IMR-90 (cell line): ENCODE data around the gene ZNF598. TPM values are rescaled to one million over a fixed set of nuclear protein-coding genes. Genes with fewer than 3 reads are reported as not detected.

Experiments
- ATAC-seq: fragments of 200-7000 bp; cut with Tn5 transposase; 2 replicates; pipeline ENCODE4 v1.9.1; 2020; ENCODE audit warnings: low read depth, mild to moderate bottlenecking, moderate library complexity
- BruUV-seq: library from RNA; stranded (reverse); fragments of 400-500 nt; replicated peaks from 2 replicates; lab custom pipeline; 2021; lab: Mats Ljungman, UMichigan
- CTCF ChIA-PET: fragments of 300-600 bp; formaldehyde crosslinking; extraction: SDS; loops from one replicate; lab custom pipeline; 2021; ENCODE audit warnings: antibody characterized with exemption; lab: Yijun Ruan, JAX
- POLR2A ChIA-PET: fragments of 300-600 bp; sonication (Branson Sonifier 250); formaldehyde crosslinking; loops from one replicate; lab custom pipeline; 2022; ENCODE audit warnings: antibody characterized with exemption; ENCODE audit not compliant: unreplicated experiment; lab: Charles Lee
- DNase-seq: peaks from one replicate; pipeline ENCODE4 v3.0.0; 2013
- H2AFZ ChIP-seq: replicated peaks from 2 replicates; pipeline ENCODE3; 2013; ENCODE audit warnings: low read length, mild to moderate bottlenecking; ENCODE audit not compliant: poor library complexity
- H2AK5ac ChIP-seq: 2 replicates; pipeline ENCODE4 v1.6.1; 2013; ENCODE audit warnings: low read depth, low read length, inconsistent platforms
- H2AK9ac ChIP-seq: replicated peaks from 2 replicates; pipeline ENCODE3; 2013; ENCODE audit warnings: mild to moderate bottlenecking, low read depth, low read length, moderate library complexity; ENCODE audit not compliant: poor library complexity
- H2BK120ac ChIP-seq: 2 replicates; pipeline ENCODE4 v1.6.1; 2013; ENCODE audit warnings: low read depth, low read length, inconsistent platforms
- H2BK15ac ChIP-seq: 3 replicates; pipeline ENCODE4 v1.6.1; 2013; ENCODE audit warnings: low read depth, low read length, inconsistent platforms
- H2BK20ac ChIP-seq: 2 replicates; pipeline ENCODE4 v1.6.1; 2013; ENCODE audit warnings: low read depth, mild to moderate bottlenecking, inconsistent platforms, low read length, moderate library complexity
- H2BK5ac ChIP-seq: 2 replicates; pipeline ENCODE4 v1.6.1; 2013; ENCODE audit warnings: mild to moderate bottlenecking, low read depth, low read length, inconsistent platforms; ENCODE audit not compliant: poor library complexity, severe bottlenecking
- H3K14ac ChIP-seq: replicated peaks from 2 replicates; pipeline ENCODE4 v1.6.1; 2013; ENCODE audit warnings: low read depth, low read length, inconsistent platforms
- H3K18ac ChIP-seq: 2 replicates; pipeline ENCODE4 v1.6.1; 2013; ENCODE audit warnings: low read depth, low read length, control low read depth
- H3K23ac ChIP-seq: 2 replicates; pipeline ENCODE4 v1.6.1; 2013; ENCODE audit warnings: low read depth, low read length, inconsistent platforms
- H3K27ac ChIP-seq: 2 replicates; pipeline ENCODE4 v1.5.1; 2013; ENCODE audit warnings: mild to moderate bottlenecking, control low read depth, low read length; ENCODE audit not compliant: insufficient read depth
- H3K27me3 ChIP-seq: 2 replicates; pipeline ENCODE4 v1.6.1; 2013; ENCODE audit warnings: low read length; ENCODE audit not compliant: control insufficient read depth, insufficient read depth
- H3K36me3 ChIP-seq: 2 replicates; pipeline ENCODE4 v1.6.1; 2013; ENCODE audit warnings: low read length, mixed read lengths; ENCODE audit not compliant: control insufficient read depth, insufficient read depth
- H3K4ac ChIP-seq: 2 replicates; pipeline ENCODE4 v1.6.1; 2013; ENCODE audit warnings: low read depth, low read length, inconsistent platforms
- H3K4me1 ChIP-seq: 2 replicates; pipeline ENCODE4 v1.6.1; 2013; ENCODE audit warnings: low read length, mixed read lengths; ENCODE audit not compliant: control insufficient read depth, insufficient read depth
- H3K4me2 ChIP-seq: 2 replicates; pipeline ENCODE4 v1.6.1; 2013; ENCODE audit warnings: low read depth, mild to moderate bottlenecking, control low read depth, low read length, moderate library complexity
- H3K4me3 ChIP-seq: 2 replicates; pipeline ENCODE4 v1.5.1; 2013; ENCODE audit warnings: low read depth, mild to moderate bottlenecking, control low read depth, low read length, moderate library complexity; ENCODE audit not compliant: insufficient read depth
- H3K56ac ChIP-seq: 2 replicates; pipeline ENCODE4 v1.6.1; 2013; ENCODE audit warnings: low read length, inconsistent platforms; ENCODE audit not compliant: insufficient read depth; ENCODE audit errors: extremely low read depth
- H3K79me1 ChIP-seq, 2 experiments: 2 replicates each; pipeline ENCODE4 v1.6.1; 2013; ENCODE audit warnings: low read length in 2 of 2, inconsistent platforms in 1 of 2, low read depth in 1 of 2
- H3K9ac ChIP-seq: 2 replicates; pipeline ENCODE4 v1.6.1; 2013; ENCODE audit warnings: low read depth, low read length, control low read depth
- H3K9me1 ChIP-seq: 2 replicates; pipeline ENCODE4 v1.6.1; 2013; ENCODE audit warnings: low read length, inconsistent platforms; ENCODE audit not compliant: insufficient read depth
- H3K9me3 ChIP-seq: 2 replicates; pipeline ENCODE4 v1.6.1; 2013; ENCODE audit warnings: low read length; ENCODE audit not compliant: control insufficient read depth, insufficient read depth
- H4K20me1 ChIP-seq: 2 replicates; pipeline ENCODE4 v1.6.1; 2013; ENCODE audit warnings: low read length, inconsistent platforms; ENCODE audit not compliant: insufficient read depth
- H4K5ac ChIP-seq: 2 replicates; pipeline ENCODE4 v1.6.1; 2013; ENCODE audit warnings: mild to moderate bottlenecking, low read depth, low read length, control low read depth
- H4K8ac ChIP-seq, 2 experiments: 2 replicates each; pipeline ENCODE4 v1.6.1; 2013; ENCODE audit warnings: low read depth in 2 of 2, low read length in 2 of 2, control low read depth in 1 of 2, inconsistent platforms in 1 of 2
- H4K91ac ChIP-seq: 2 replicates; pipeline ENCODE4 v1.6.1; 2013; ENCODE audit warnings: low read depth, low read length, inconsistent platforms; ENCODE audit not compliant: insufficient read depth
- BHLHE40 ChIP-seq: fragments of 150-350 bp; IDR thresholded peaks from 2 replicates; pipeline ENCODE4 v1.6.1; 2016; ENCODE audit warnings: mild to moderate bottlenecking, low read depth, low read length
- CEBPB ChIP-seq: IDR thresholded peaks from 2 replicates; pipeline ENCODE4 v1.6.1; 2012; ENCODE audit warnings: low read depth, low read length, improper control_type of control experiment
- CHD1 ChIP-seq: IDR thresholded peaks from 2 replicates; pipeline ENCODE4 v1.6.1; 2012; ENCODE audit warnings: low read depth, low read length, improper control_type of control experiment
- MAZ ChIP-seq: IDR thresholded peaks from 2 replicates; pipeline ENCODE4 v1.6.1; 2012; ENCODE audit warnings: low read depth, mild to moderate bottlenecking, low read length, improper control_type of control experiment, moderate library complexity, borderline replicate concordance
- MXI1 ChIP-seq: IDR thresholded peaks from 2 replicates; pipeline ENCODE4 v1.6.1; 2012; ENCODE audit warnings: low read depth, mild to moderate bottlenecking, low read length, moderate library complexity, borderline replicate concordance
- POLR2A ChIP-seq: IDR thresholded peaks from 2 replicates; pipeline ENCODE4 v1.6.1; 2012; ENCODE audit warnings: mild to moderate bottlenecking, low read depth, low read length
- RAD21 ChIP-seq: IDR thresholded peaks from 2 replicates; pipeline ENCODE4 v1.6.1; 2012; ENCODE audit warnings: low read length, improper control_type of control experiment
- USF2 ChIP-seq: fragments of 150-350 bp; IDR thresholded peaks from 2 replicates; pipeline ENCODE4 v1.6.1; 2017; ENCODE audit warnings: mild to moderate bottlenecking, antibody characterized with exemption, low read length, low read depth
- WGBS, 2 experiments: methylation state at CpG; one replicate each; pipeline versions ENCODE4 v1.1.5 to v1.1.7; 2013; ENCODE audit warnings: missing lambda C conversion rate in 2 of 2; ENCODE audit not compliant: insufficient read length in 1 of 2; ENCODE audit errors: extremely low coverage in 2 of 2; 5-methylcytosine and 5-hydroxymethylcytosine counted together
- dilution Hi-C: fragments of 300-500 bp; cut with HindIII; formaldehyde crosslinking; loops from one replicate; pipeline ENCODE4 v1.14.3; 2018; ENCODE audit warnings: low sequenced_read_pairs; ENCODE audit not compliant: unreplicated experiment
- in situ Hi-C: fragments of 300-500 bp; cut with MboI; formaldehyde crosslinking; loops from 3 replicates; pipeline ENCODE4 v1.14.3; 2019; ENCODE audit warnings: low sequenced_read_pairs, inconsistent platforms, mixed read lengths
- intact Hi-C: fragments of 100-400 bp; cut with micrococcal nuclease; formaldehyde crosslinking; loops from 2 replicates; pipeline ENCODE4 v1.10.0; 2022
- polyA plus RNA-seq, 3 experiments: library from polyadenylated mRNA; depleted of rRNA; stranded (reverse); fragments of >200 nt; gene quantifications; 2 replicates each; pipeline ENCODE4 v1.2.3, GENCODE V29; 2012; ENCODE audit warnings: low replicate concordance in 1 of 3
- total RNA-seq: library from RNA; depleted of rRNA; stranded (reverse); fragments of >200 nt; gene quantifications from 2 replicates; pipeline ENCODE4 v1.2.3, GENCODE V29; 2012

ZNF598 gene
- total and polyA plus RNA-seq, 2 of the 4 experiments (the other 2 are of a cell fraction): 3.4 to 36.4 TPM

GRCh38 chr16:1964506-1965395 lies 44.9 kb downstream of the ZNF598 start, which contains the start of gene RPS2:
Gene RPS2, minus strand, starts transcription at chr16:1964826. Its CDS starts 201 bp downstream, at chr16:1964625.
- BruUV-seq: TSS peak; percentile 64

More at GRCh38 chr16:1964506-1965395, 44.9 kb downstream of the ZNF598 start, which contains the start of gene RPS2:
- Histone ChIP-seq H2AK9ac (peak within 1 kb of the TSS; percentile 97), H3K56ac (peak within 1 kb of the TSS; percentile 73), H2AK5ac (peak within 1 kb of the TSS; percentile 91), H3K9me3 (no peaks in the 10 kb centered on the region), H3K18ac (peak within 1 kb of the TSS; percentile 34; the same call in 1 of the 2 replicates), H4K91ac (peak within 1 kb of the TSS; percentile 86), H2BK5ac (peak within 1 kb of the TSS; percentile 78), H2BK120ac (peak within 1 kb of the TSS; percentile 32; the same call in 1 of the 2 replicates), H2BK20ac (no peak within 1 kb of the TSS), H3K79me1 (peaks cover 3 to 49% of the 10 kb centered on the region in 2 experiments), H4K20me1 (peaks cover 43% of the 10 kb centered on the region), H4K5ac (peak within 1 kb of the TSS; percentile 81), H3K4me2 (peak within 1 kb of the TSS; percentile 100), H3K36me3 (peaks cover 27% of the 10 kb centered on the region), H3K4me1 (peaks cover 12% of the 10 kb centered on the region), H2AFZ (peak within 1 kb of the TSS; percentile 95), H3K4ac (peak within 1 kb of the TSS; percentile 95), H3K9me1 (0 out of 2 replicates have a peak, but pooled peaks cover 4% of the 10 kb centered on the region), H3K14ac (peak within 1 kb of the TSS; percentile 99), H3K23ac (peak within 1 kb of the TSS; percentile 96), H2BK15ac (no peak within 1 kb of the TSS), H4K8ac (peak within 1 kb of the TSS; percentile 73 to 90; a peak in 3 of 4 replicates), H3K27me3 (no peaks in the 10 kb centered on the region), H3K4me3 (peak within 1 kb of the TSS; percentile 87), H3K9ac (peak within 1 kb of the TSS; percentile 93), H3K27ac (peak within 1 kb of the TSS; percentile 92)
- ATAC-seq (peak; percentile 87), DNase-seq (peak; percentile 98)
- dilution Hi-C loops: no loop called here
- in situ Hi-C loops: no loop called here
- 1% methylated on average over 69 of the region's 97 CpGs; no CpG with 5 or more reads in 1 of the 2 experiments for WGBS, 2 experiments
- 0 out of 2 replicates have a peak, but pooled peaks have one; percentile 62 for TF ChIP-seq MXI1
- TF ChIP-seq MAZ: peak; percentile 94
- no peak for TF ChIP-seq CEBPB
- peak; percentile 38; the same call in 1 of the 2 replicates for TF ChIP-seq USF2
- TF ChIP-seq POLR2A: peak; percentile 100
- peak; percentile 95; the same call in 1 of the 2 replicates for TF ChIP-seq CHD1
- peak; percentile 70; the same call in 1 of the 2 replicates for TF ChIP-seq BHLHE40
- TF ChIP-seq RAD21: no peak
- intact Hi-C loops: no loop called here
- POLR2A ChIA-PET: interaction anchor here (0.6 to 1.0 kb wide), 4 partner anchors 15 to 176 kb away, joined by 3 to 9 read pairs (median 3); no protein-coding TSS in a partner anchor
- CTCF ChIA-PET: interaction anchor here (0.9 to 1.0 kb wide), 2 partner anchors 152 to 176 kb away, joined by 3 read pairs; no protein-coding TSS in a partner anchor
